ENCODE results near the gene TSPAN18.

GRCh38 chr11:44839458-44840084 lies 112.8 kb downstream of the TSPAN18 start:
- TF ChIP-seq EZH2 (IDR thresholded peaks at IDR 0.05; ENCODE audit: insufficient read depth, poor library complexity, severe bottlenecking) (no peak), EZH2phosphoT487 (IDR thresholded peaks at IDR 0.05; ENCODE audit: insufficient read depth, low read depth) (no peak)

Data from GM23248 (cell line).